NK-92 (cell line): ENCODE data around the gene BATF3.
"Not testable (repeated sequence)": the region's sequence is repeated elsewhere in the genome, so short reads cannot be mapped to it uniquely, and the experiment has no call there.

Experiments
- DNase-seq: peaks from one replicate; lab custom pipeline; 2025; ENCODE audit not compliant: unreplicated experiment; lab: John Stamatoyannopoulos, UW

The BATF3 gene

GRCh38 chr1:212699625-212700222, at the start of gene BATF3:
Gene BATF3 (minus strand): TSS chr1:212699840. CDS start chr1:212699762, 78 bp downstream.
- DNase-seq, result no peak

- DNase-seq, result no peak
Measured at GRCh38 chr1:212746546-212746945, 46.9 kb upstream of the BATF3 start.

- no peak for DNase-seq
Measured at GRCh38 chr1:212745303-212745702, 45.7 kb upstream of the BATF3 start.

GRCh38 chr1:212743901-212744475, 44.3 kb upstream of the BATF3 start:
- no peak for DNase-seq

GRCh38 chr1:212738330-212738729, 38.7 kb upstream of the BATF3 start:
- no peak for DNase-seq

GRCh38 chr1:212737559-212737958, 37.9 kb upstream of the BATF3 start:
- no peak for DNase-seq

GRCh38 chr1:212733109-212733508, 33.5 kb upstream of the BATF3 start:
- no peak for DNase-seq

GRCh38 chr1:212731630-212732029, 32.0 kb upstream of the BATF3 start:
- DNase-seq, result no peak

- no peak for DNase-seq
Measured at GRCh38 chr1:212728606-212729005, 29.0 kb upstream of the BATF3 start.

GRCh38 chr1:212727386-212728181, 27.9 kb upstream of the BATF3 start:
- no peak for DNase-seq

- DNase-seq, result not testable (repeated sequence)
Measured at GRCh38 chr1:212724679-212725078, 25.0 kb upstream of the BATF3 start.

GRCh38 chr1:212722270-212722957, 22.8 kb upstream of the BATF3 start:
- DNase-seq, result no peak

GRCh38 chr1:212721388-212722247, 22.0 kb upstream of the BATF3 start:
- DNase-seq, result no peak

GRCh38 chr1:212719633-212720032, 20.0 kb upstream of the BATF3 start:
- DNase-seq, result no peak

GRCh38 chr1:212718499-212718898, 18.9 kb upstream of the BATF3 start:
- no peak for DNase-seq

- no peak for DNase-seq
Measured at GRCh38 chr1:212716161-212716560, 16.5 kb upstream of the BATF3 start.

- no peak for DNase-seq
Measured at GRCh38 chr1:212713465-212714136, 14.0 kb upstream of the BATF3 start.

GRCh38 chr1:212712451-212713303, 13.0 kb upstream of the BATF3 start:
- DNase-seq, result no peak

- DNase-seq, result not testable (repeated sequence)
Measured at GRCh38 chr1:212711974-212712373, 12.3 kb upstream of the BATF3 start.
